GM19023 (cell line): ENCODE measurements around the gene CELF4.

Source experiments
- ATAC-seq: cut with Tn5 transposase; IDR thresholded peaks from one replicate; pipeline ENCODE4 v1.9.1; 2021; ENCODE audit warnings: mild to moderate bottlenecking, moderate library complexity; ENCODE audit not compliant: unreplicated experiment

CELF4 gene

DNA sequence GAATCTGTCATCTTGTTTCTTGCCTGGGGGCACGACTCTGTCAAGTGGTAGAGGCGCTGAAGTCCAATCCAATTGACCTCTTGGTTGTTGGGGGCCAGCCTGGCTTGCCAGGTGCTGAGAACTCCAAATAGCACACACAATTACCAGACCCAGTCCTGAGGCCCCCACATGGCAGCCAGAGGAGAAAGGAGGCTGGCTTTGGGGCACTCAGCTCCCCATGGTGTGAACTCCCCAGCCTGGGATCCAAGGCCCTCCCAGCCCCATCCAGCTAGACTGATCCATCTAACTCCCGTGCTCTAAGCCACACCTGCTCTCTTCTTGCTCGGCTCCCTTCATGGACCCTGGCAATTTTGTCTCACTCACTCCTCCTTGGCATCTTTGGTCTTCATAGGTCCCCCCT is 170.0 kb downstream of the CELF4 start:
- no peak for ATAC-seq

DNA sequence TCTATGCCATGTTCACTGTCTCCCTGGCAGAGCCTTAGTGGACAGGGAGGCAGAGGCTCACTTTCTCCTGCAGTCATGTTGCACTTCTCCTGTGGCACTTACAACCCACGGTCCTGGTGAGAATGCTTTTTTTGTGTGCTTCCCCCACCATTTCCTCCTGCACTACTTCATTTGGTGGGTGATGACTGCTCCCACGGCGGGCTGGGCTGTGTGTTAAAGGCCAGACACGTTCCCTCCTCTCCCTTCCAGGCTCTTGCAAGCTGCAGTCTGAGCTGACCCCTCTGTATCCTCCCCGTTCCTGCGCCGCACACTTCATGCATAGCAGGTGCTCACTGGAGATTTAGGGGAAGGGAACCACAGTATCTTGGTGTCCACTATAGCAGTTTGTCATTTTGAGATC is 170.5 kb downstream of the CELF4 start:
- no peak for ATAC-seq

DNA sequence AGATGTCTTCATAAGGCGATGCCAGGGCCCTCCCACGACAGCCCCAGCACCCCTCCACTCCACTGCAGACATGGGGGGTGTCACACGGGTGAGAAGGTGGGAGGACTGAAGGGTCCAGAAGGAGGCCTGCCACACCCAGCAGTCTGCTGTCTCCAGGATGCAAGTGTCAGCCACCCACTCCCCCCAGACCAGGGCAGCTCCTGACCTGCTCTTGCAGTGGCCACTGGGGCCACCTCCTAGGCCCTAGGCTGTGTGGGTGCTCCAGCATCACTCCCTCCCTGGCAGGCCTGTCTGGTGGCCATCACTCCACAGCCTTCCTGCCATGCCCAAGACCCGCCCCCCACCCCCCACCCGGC is 171.0 kb downstream of the CELF4 start:
- ATAC-seq, result no peak

DNA sequence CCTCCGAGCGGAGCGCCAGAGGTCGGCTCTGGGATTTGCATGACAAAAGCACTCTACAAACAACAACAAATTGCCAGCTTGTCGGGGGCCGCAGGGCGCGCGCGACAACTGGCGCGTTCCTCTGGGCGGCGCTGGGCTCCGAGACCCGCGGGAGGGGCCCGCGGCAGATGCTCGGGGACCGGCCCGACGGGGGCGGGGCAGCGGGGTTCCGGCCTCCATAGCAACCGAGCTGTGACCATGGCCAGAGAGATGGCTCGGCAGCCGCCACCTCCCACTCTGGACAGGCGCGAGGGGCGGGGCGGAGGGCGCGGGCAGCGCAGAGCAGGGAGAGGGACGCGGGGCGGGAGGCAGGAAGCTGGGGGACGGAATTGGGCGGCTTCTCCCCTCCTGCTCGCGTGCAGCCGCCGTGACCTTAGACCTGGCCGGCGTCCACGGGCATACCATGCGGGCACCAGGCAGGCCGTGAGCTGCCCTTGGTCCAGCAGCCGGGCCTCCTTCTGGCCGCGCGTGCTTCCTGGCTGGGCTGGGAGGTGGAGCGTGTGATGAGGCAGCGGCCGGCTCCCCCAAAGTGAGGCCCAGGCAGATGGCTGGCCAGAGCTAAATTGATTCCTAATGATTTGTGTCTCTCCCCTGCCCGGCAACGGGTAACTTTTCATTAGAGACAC is 171.5 kb downstream of the CELF4 start:
- ATAC-seq, result no peak

DNA sequence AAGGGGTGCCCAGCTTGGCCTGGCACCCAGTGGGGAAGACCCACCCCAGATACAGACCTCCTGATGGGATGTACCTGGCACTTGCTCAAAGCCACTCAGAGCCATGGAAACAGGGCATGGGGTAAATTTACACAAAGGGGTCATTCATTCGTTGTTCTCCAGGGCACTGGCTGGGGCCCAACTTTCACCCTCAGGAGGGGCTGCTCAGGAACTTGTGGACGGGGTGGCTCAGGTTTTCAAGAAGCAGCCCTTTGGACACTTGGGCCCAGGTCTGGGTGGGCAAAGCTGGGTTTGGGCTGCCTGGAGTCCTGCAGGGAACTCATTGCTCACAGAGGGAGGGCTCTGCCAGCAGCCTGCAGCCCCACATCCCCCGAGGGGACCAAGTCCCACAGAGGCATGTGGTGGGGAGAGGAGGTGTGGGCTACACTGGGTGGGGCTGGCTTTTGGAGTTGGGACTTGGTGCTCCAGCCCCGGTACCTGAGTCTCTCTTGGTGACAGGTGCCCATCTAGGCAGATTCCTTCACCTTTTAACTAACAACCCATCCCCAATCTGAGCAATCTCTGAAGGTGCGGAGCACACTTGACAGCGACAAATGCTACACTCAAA is 172.3 kb downstream of the CELF4 start:
- ATAC-seq, result no peak

DNA sequence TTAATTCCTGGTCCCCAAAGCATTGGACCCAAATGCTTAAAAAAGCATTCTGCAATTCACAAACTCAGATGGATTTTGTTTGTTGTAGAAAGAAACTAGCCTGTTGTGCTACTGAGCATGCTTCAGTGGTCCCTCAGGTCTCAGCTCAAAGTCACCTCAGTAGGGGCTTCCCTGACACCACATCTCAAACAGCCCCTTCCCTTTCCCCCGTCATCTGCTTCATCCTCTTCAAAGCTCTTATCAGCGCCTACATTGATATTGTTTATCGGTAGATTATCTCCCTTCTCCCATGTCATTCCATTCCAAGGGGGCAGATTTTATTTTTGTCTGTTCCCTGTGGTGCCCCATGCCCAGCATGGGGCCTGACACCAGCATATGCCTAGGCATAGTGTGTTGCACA is 172.9 kb downstream of the CELF4 start:
- ATAC-seq, result peak; percentile 16

DNA sequence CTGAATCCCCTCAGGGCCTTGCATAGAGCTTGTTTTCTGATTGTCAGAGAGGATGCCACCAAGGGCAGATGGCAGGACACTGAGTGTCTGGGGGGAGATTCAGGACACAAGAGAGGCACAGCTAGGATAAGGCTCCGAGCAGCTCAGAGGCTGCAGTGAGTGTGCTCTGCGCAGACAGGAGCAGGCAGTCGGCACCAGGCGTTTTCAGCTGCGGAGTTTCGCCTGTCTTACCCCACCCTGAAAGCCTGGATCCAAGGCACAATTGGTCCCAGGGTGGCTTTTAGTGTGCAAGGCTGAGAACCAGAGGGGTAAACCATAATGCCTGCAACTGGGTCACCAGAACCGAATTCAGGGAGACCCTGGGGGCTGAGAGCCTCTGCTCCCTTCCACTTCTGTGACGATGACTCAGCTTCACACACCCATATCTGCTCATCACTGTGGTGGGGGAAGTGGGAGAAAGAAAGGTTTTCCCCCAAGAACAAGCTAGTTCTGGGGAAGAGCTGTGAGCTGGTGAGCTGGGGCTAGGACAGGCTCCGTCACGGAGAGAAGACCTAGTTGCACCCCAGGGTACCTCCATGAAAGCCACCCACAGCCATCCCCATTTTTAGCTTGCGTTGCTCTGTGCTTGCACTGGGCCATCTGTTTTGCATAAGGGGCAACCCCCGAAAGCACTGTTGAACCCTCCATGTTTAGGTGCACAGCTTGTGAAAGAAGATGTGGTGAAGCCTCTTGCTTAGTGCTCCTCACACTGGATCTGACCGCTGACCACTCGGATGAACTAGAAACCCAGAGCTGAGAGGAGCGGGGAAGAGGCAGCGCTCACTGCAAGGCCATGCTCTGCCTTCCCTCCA is 173.7 kb downstream of the CELF4 start:
- peak; percentile 68 for ATAC-seq

DNA sequence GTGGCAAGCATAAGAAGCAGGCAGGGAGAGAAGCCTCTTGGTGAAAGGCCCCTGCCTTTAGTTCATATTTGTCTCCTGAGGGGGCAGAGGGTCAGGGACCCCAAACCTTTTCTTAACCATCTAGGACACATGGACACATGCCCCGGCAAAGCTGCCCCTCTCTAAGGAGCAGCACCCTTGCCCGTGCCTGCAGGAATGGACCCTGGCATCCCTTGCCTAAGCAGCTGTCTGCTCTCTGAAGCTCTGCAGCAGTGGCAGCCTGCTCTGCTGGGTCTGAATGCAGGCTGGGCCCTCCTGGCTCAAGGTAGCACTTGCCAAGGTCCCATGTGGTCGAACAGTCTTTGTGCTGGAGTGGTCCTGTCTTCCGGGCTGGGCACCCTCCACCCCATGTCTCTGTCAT is 174.4 kb downstream of the CELF4 start:
- no peak for ATAC-seq

DNA sequence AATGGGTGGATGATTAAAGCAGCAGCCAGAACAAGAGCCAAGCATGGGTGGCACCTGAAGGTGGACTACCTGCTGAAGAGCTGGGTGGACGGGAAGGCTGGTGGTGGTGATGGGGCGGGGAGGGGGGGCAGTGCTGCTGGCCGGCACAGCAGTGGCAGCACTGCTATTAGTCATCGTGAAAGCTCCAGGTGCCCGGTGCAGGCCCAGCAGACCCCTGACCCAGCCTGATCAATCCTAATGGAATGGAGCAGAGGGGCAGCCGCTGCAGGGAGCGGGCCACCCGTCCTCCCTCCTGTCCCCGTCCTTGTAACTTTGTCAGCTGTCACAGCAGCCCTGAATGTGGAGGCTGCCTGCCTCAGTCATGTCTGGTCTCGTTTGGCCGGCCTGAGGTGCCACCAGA is 174.9 kb downstream of the CELF4 start:
- no peak for ATAC-seq

DNA sequence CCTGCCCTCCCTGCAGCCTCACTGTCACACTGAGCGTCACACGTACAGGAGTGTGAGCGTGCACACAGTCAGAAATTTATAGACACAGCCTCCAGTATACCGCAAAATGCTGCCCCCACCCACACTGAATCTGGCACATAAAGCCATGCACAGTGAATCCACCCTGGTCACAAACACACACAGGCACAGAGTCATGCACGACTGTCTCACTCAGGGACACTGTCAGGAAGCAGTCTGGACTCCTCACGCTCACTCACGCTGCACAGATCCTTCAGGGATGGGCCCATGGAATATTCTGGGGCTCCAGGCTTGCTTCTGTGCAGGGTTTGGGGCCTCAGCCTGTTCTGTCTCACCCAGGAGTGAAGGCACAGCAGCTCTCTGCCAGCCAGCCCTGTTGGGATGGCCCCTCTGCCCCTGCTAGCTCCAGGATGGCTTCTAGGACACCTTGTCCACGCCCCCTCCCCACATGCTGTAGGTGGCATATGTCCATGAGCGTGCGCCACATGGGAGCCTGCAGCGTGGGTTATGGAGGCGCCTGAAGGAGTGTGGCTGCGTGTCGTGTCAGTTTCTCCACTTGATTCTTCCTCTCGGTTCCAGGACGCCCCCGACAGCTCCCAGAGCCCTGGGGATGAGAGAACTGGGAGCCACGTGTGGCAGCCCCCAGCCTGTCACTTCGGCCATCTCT is 175.8 kb downstream of the CELF4 start:
- ATAC-seq, result no peak

DNA sequence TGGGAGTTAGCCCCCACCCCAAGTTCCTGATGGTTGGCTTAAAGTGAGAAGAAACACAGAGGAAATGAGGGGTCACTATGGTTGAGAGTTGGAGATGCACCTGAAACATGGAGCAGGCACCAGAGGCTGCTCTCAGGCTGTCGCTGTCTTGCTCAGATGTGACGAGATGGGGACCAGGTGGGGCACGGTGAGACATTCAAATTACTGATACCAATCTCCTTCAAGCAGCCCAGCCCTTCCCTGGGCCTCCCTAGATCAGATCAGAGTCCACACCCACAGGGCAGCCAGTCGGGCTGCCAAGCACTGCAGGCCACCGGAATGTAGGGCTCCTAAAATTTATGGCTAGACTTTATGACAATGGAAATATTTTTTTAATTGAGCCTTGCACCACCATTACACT is 176.6 kb downstream of the CELF4 start:
- no peak for ATAC-seq

DNA sequence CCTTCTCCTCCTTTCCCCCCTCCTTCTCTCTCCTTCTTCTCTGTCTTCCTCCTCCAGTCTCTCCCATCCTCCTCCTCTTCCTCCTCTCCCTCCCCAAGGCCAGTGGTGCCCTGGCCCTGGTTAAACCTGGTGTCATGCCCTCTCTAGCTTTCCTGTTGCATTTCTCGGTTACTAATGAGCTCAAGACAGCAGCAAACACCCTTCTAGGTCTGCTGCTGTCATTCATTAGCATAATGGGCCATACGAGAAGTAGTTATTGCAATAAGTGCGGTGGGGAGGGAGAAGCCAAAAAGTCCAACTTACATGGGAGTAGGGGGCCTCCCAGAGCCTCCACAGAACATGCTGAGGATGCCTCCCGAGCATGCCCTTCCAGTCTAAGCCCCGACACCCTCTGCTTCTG is 177.2 kb downstream of the CELF4 start:
- no peak for ATAC-seq

DNA sequence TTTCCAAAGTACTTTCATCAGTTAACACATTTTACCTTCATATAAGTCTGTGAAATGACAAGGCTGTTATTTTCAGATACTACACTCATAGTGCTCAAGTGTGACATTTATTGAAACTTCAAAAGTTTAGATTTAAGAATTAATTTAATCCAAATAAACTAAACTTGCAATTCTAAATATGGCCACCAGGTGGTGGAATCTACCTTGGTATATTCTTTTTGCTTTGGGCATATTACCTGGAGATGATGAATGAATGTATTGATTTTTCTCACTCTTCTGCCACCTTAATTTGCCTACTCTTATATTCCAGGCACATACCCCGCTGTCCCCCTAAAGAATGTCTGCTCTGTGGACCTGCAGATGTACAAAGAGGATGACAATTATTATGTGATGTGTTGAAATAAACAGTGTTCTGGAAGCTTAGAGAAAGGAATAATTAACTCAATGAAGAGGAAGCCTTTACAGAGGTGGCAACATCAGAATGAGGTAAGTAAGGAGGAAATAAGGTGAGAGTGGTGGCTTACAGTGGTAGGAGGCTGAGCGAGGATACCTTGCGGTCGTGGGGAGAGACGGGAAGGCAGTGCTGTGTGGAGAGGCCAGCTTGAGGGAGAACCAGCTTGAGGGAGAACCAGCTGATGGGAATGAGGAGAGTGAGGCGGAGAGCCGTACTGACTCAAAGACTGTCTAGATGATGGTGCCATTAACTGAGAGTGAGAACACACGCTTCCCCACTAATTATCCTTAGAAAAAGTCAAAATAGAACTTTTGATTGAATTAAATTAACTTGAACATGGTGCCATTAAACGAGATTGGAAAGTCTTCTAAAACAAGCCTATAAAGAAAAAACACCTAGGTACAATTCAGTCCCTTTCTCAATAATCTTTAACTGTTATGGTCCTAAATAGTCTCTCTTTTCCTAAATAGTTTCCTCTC is 179.5 kb downstream of the CELF4 start:
- ATAC-seq, result no peak

DNA sequence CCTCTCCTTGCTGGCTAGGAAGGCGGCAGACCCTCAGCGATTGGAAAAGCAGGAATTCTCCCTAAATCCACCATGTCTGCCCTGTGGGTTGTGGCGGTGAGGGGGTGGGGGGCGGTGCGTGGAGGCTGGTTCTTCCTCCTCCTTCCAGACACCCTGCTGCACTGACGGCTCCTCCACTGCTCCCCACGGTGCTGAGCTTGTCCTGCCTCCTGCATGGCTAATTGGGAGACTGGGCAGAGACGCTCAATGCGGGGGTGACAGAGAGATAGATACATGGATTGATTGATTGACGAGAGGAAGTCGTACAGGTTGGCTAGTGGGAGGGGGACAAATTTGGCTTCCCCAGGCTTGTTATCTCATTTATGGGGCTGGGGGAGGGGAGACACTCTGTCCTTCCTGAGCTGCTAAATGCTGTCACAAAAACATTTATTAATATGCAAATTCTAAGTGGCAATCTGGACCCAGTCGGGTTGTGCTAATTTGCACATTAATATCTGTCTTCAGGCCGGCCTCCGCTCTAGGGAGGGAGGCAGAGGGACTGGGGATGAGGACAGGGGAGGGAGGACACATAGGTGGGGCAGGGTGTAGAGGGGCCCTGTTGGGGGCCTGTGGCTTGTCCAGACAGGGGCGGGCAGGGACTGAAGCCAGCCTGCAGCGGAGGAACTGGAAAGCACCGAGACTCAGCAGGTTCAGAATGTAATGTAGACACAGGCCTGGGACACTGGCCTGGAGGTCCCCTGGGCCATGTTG is 181.6 kb downstream of the CELF4 start:
- no peak for ATAC-seq

DNA sequence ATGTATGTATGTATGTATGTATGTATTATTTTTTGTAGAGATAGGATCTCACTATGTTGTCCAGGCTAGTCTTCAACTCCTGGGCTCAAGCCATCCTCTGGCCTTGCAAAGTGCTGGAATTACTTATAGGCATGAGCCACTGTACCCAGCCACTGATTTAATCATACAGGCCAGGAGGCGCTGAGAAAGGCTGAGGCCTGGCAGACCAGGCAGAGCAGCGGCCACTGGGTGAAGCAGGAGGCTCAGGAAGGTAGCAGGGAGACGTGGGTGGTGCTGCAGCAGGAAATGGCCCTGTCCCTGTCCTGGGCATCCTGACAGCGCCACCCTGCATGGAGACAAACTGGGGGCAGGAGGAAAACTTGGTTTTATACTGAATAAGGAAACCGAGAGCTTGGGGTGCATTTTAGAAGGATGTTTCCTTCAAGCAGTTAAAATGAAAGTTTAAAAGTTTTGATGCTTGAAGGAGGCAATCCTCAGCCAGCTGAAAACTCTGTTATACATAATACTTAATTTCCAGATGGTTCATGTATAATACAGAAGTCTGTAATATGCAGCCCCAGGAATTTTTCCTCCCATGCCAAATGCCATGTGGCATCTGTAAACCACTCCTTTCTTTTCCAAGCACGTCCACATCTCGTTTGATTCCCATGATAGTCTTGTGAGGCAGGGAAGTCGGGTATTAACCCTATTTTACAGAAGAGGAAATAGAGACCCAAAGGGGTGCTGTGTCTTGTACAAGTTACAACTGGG is 182.4 kb downstream of the CELF4 start:
- no peak for ATAC-seq

DNA sequence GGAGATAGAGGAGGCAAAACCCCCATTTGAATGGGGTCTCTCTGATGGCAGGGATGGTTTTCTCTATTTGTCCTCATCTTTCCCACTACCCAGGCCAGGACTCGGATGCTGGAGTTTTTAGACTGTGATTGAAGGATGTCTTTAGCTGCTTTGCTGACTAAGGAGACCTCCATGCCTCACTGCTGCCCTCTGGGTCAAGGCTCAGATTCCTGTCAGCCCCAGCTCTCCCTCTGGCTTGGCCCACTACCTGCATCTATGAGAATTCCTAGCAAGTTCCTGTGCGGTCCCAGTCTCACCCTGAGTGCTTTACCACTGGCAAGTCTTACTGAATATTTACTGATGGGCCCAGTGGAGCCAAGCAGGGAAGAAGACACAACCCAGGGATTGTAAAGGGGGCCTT is 184.0 kb downstream of the CELF4 start:
- ATAC-seq, result no peak

DNA sequence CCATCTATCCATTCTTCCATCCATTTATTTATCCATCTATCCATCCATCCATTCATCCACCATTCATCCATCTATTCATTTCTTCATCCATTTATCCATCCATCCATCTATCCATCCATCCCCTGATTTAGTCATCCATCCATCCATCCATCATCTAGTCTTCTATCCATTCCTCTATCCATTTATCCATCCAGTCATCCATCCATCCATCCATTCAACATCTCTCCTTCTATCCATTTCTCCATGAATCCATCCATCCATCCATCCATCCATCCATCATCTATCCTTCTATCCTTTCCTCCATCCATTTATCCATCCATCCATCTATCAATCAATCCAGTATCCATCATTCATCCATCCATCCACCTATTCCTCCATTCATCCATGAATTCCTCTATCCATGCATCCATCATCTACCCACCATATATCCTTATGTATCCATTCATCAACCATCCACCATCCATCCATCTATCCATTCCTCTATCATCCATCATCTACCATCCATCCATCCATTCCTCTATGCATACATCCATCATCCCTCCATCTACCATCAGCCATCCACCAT is 185.0 kb downstream of the CELF4 start:
- no peak for ATAC-seq

DNA sequence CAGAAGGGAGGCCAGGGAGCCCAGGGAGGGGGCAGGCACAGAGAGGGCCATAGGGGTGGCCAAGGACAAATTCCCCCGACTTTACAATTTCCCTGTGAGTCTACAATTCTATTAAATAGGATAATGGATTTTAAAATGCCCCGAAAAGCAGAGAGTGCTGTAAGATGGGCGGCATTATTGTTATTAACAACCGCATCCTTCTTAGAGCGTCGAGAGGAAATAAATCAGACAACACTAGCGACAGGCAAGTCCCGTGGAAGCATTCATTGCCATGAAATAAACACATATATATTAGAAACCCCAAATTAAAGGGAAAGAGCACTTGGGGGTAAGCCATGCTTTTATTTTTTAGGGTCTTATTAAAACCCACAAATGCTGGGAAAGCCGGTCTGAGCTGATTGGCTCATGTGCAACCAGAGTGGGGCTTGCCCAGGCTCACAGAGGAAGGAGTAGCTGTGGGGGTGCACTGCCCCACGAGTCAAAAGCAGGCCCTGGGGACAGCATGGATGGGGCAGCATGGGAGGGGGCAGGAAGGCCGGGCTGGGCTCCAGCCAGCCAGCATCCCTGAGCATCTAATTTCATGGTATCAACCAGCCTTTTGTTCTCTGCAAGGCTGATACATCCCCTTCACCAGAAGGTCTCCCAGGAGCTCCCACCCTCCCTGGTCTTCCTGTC is 187.1 kb downstream of the CELF4 start:
- ATAC-seq, result no peak
